MM.1S (cell line): ENCODE results near the gene MARCHF6.

ENCODE experiments used
- CTCF ChIP-seq: fragments of 300-600 bp; sonication (generic); IDR thresholded peaks from 2 replicates; pipeline ENCODE4 v1.5.1; 2016; ENCODE audit warnings: antibody characterized with exemption, low read length, mixed read lengths
- EZH2 ChIP-seq: fragments of 300-600 bp; sonication (generic); optimal IDR thresholded peaks from 2 replicates; pipeline ENCODE3; 2017; ENCODE audit warnings: low read depth, mild to moderate bottlenecking, antibody characterized with exemption, low read length, mixed read lengths

DNA sequence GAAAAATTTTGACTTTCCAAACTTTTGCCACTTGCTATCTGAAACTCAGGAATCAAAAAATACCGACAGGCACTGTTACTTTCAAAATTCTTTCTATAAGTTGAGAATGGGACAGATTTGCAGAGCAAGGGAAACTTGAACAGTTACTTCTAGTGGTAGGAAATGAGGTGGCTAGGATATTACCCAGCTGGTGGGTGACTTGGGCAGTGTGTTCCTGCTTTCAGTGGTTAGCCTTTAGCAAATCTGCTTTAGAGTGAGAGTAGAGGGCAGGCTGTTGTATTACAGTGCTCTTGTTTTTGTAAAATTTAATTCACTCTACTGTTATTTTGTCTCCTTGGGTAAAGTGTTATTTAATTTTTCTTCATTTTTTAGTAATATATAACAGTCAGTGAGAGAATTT, 48.0 kb downstream of the MARCHF6 start:
- no peak for TF ChIP-seq EZH2
- no peak for TF ChIP-seq CTCF
